KMS-11 (cell line): ENCODE data around the gene ATP10B.

Source experiments
- H2AFZ ChIP-seq: fragments of 200-600 bp; sonication (generic); 2 replicates; pipeline ENCODE4 v1.6.1; 2016; ENCODE audit warnings: antibody characterized with exemption, mixed run types, low read depth
- H3K27ac ChIP-seq: fragments of 200-600 bp; sonication (generic); 2 replicates; pipeline ENCODE4 v1.6.1; 2016; ENCODE audit warnings: mild to moderate bottlenecking, mixed run types
- H3K27me3 ChIP-seq: fragments of 200-600 bp; sonication (generic); 2 replicates; pipeline ENCODE4 v1.6.1; 2017; ENCODE audit warnings: mild to moderate bottlenecking, low read depth, mixed run types, moderate library complexity; ENCODE audit not compliant: insufficient read depth
- H3K36me3 ChIP-seq: fragments of 200-600 bp; sonication (generic); 2 replicates; pipeline ENCODE4 v1.6.1; 2017; ENCODE audit warnings: mild to moderate bottlenecking, mixed run types; ENCODE audit not compliant: insufficient read depth
- H3K4me1 ChIP-seq: fragments of 200-600 bp; sonication (generic); 2 replicates; pipeline ENCODE4 v1.6.1; 2016; ENCODE audit warnings: mild to moderate bottlenecking, low read depth, mixed run types; ENCODE audit not compliant: poor library complexity, severe bottlenecking
- H3K4me2 ChIP-seq: fragments of 200-600 bp; sonication (generic); 2 replicates; pipeline ENCODE4 v1.7.0; 2016; ENCODE audit warnings: mild to moderate bottlenecking, mixed run types
- H3K4me3 ChIP-seq: fragments of 200-600 bp; sonication (generic); IDR thresholded peaks from 2 replicates; pipeline ENCODE4 v1.6.1; 2017; ENCODE audit warnings: low read depth, low read length, mixed read lengths; ENCODE audit not compliant: insufficient read depth
- H3K79me2 ChIP-seq: fragments of 200-600 bp; sonication (generic); 2 replicates; pipeline ENCODE4 v1.6.1; 2016; ENCODE audit warnings: low read depth, mixed run types; ENCODE audit not compliant: insufficient read depth
- H3K9ac ChIP-seq: fragments of 200-600 bp; sonication (generic); 2 replicates; pipeline ENCODE4 v1.6.1; 2016; ENCODE audit warnings: mild to moderate bottlenecking, mixed run types
- H4K20me1 ChIP-seq: fragments of 200-600 bp; sonication (generic); 2 replicates; pipeline ENCODE4 v1.6.1; 2016; ENCODE audit warnings: mild to moderate bottlenecking, mixed run types; ENCODE audit not compliant: insufficient read depth
- TF ChIP-seq, protein P1 (sequence below): fragments of 200-600 bp; sonication (generic); conservative IDR thresholded peaks from 2 replicates; pipeline ENCODE4 v1.6.1; 2017; ENCODE audit warnings: low read depth, mild to moderate bottlenecking, antibody characterized with exemption, low read length, moderate library complexity, mixed read lengths

Gene ATP10B

DNA sequence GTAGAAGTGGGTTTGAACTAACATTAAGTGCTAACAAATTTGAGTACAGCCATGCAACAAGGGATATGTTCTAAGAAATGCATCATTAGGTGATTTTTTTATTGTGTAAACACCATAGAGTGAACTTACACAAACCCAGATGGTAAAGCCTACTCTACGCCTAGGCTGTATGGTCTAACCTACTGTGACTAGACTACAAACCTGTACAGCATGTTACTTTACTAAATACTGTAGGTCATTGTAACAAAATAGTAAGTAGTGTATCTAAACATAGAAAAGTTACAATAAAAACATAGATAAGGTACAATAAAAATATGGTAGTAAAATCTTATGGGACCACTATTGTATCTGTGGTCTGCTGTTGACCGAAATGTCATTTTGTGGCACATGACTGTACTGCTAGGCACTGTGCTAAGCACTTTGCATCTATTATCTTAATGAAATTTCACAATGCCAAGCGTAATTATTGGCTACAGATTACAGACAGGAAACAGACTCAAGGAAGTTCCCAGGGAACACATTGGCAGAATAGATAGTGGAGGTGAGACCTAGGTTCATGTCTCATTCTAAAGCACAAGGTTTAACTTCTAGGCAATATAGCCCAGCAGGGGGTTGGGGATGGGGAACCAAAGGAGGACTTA lies 62.7 kb downstream of the ATP10B start:
- Histone ChIP-seq H3K4me1 (peaks cover 17% of the 10 kb centered on the region), H2AFZ (no peak overlapping the region), H3K4me2 (no peak overlapping the region), H3K27me3 (no peaks in the 10 kb centered on the region), H3K79me2 (no peaks in the 10 kb centered on the region), H3K27ac (no peak overlapping the region), H4K20me1 (no peaks in the 10 kb centered on the region), H3K9ac (no peak overlapping the region), H3K36me3 (no peaks in the 10 kb centered on the region), H3K4me3 (no peak overlapping the region)
- TF ChIP-seq, protein P1, sequence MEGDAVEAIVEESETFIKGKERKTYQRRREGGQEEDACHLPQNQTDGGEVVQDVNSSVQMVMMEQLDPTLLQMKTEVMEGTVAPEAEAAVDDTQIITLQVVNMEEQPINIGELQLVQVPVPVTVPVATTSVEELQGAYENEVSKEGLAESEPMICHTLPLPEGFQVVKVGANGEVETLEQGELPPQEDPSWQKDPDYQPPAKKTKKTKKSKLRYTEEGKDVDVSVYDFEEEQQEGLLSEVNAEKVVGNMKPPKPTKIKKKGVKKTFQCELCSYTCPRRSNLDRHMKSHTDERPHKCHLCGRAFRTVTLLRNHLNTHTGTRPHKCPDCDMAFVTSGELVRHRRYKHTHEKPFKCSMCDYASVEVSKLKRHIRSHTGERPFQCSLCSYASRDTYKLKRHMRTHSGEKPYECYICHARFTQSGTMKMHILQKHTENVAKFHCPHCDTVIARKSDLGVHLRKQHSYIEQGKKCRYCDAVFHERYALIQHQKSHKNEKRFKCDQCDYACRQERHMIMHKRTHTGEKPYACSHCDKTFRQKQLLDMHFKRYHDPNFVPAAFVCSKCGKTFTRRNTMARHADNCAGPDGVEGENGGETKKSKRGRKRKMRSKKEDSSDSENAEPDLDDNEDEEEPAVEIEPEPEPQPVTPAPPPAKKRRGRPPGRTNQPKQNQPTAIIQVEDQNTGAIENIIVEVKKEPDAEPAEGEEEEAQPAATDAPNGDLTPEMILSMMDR = no peak

DNA sequence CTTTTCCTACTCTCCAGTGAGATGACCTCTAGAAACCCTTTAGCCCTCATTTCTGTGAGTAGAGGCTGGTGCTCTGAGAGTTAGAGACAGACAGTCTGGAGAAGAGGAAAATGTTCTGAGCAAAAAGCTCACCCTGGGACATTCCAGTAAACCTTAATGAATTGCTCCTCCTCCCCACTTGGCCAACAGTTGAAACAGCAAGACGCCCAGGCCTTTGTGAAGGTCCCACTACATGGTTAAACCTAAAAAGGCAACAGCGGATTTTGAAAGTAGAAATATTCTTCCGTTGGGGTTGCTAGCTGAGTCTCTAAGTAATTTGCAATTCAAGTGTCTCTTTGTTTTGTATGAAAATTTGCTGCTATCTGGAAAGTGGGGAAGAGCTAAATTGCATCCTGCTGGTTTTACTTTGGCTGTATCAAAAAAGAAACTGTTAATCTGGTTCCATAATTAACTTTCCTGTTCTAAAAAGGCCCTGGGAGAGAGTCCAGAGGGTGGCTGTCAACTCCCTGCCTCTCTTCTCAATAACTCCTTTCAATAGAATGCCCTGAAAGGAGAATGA lies 63.8 kb downstream of the ATP10B start:
- H3K27me3 ChIP-seq = no peaks in the 10 kb centered on the region
- no peaks in the 10 kb centered on the region for H4K20me1 ChIP-seq
- TF ChIP-seq, protein P1 = no peak
- H3K4me2 ChIP-seq = no peak overlapping the region
- no peaks in the 10 kb centered on the region for H3K79me2 ChIP-seq
- H3K9ac ChIP-seq = no peak overlapping the region
- no peaks in the 10 kb centered on the region for H3K36me3 ChIP-seq
- H3K4me1 ChIP-seq = peaks cover 17% of the 10 kb centered on the region
- no peak overlapping the region for H3K27ac ChIP-seq
- no peak overlapping the region for H2AFZ ChIP-seq
- H3K4me3 ChIP-seq = no peak overlapping the region

DNA sequence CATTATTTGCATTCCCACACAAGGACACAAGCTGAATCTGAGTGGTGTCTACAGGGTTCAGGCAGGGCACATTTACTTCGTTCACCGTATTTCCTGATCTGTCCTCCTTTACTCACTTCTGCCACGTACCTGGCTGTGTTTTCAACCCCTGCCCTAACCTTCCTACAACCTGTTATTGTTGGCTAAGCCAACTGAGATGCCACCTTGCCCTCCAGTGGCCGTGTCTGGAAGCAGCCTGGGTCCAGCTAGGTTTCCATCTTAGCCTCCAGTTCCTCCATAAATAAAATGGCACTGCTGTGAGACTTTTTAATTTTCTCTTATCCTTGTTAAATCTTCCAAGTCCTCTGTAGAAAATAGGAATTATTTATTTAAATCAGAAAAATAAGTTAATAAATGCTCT lies 64.8 kb downstream of the ATP10B start:
- no peaks in the 10 kb centered on the region for H3K27me3 ChIP-seq
- H3K9ac ChIP-seq = no peak overlapping the region

DNA sequence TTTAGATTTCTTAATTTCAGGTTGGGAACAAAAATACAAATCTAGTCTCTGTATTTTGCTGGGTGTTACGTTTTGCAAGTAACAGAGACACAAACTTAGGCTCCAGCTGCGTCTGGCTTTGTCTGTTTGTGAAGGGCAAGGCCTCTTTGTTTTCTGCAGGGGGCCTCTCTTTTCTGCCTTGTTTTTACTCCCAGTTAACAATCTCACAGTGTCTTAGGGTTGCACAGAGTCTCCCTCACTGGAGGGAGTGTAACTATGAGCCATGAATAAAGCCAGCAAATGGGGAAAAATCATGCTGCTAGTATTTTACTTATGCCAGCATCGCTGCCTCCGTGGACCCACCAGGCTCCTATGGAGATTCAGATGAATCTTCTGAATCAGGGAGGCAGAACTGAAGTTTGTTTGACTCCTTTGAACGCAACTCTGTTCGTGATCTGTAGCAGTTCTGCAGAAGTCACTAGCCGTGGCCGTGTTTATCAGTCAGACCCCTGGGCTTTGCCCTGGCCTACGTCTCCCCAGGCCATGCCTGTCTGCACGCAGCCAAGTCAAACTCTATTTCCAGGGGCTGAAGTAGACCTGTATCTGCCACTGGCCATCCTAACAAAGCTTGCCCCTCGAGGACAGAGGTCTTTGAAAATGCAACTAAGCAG lies 77.2 kb downstream of the ATP10B start:
- no peaks in the 10 kb centered on the region for H3K79me2 ChIP-seq
- no peak overlapping the region for H2AFZ ChIP-seq
- no peaks in the 10 kb centered on the region for H4K20me1 ChIP-seq
- peaks cover 3% of the 10 kb centered on the region for H3K4me1 ChIP-seq
- no peak overlapping the region for H3K4me2 ChIP-seq
- no peak overlapping the region for H3K9ac ChIP-seq
- H3K4me3 ChIP-seq = no peak overlapping the region
- H3K27ac ChIP-seq = no peak overlapping the region
- no peaks in the 10 kb centered on the region for H3K27me3 ChIP-seq
- H3K36me3 ChIP-seq = no peaks in the 10 kb centered on the region
- TF ChIP-seq, protein P1 = no peak

More for the DNA sequence above, 64.8 kb downstream of the ATP10B start:
- Histone ChIP-seq H3K4me3 (no peak overlapping the region), H3K4me1 (peaks cover 17% of the 10 kb centered on the region), H2AFZ (no peak overlapping the region), H3K79me2 (no peaks in the 10 kb centered on the region), H3K4me2 (no peak overlapping the region), H3K36me3 (no peaks in the 10 kb centered on the region), H4K20me1 (no peaks in the 10 kb centered on the region), H3K27ac (no peak overlapping the region)
- TF ChIP-seq, protein P1 = peak; percentile 53; the same call in 1 of the 2 replicates
